HEK293 (cell line): ENCODE measurements around the gene EHMT1.

Experiments
- CTCF ChIA-PET: fragments of 350-600 bp; formaldehyde crosslinking; extraction: SDS; loops from one replicate; lab custom pipeline; 2021; ENCODE audit warnings: antibody characterized with exemption; lab: Yijun Ruan, JAX
- POLR2A ChIA-PET: fragments of 300-600 bp; formaldehyde crosslinking; extraction: SDS; loops from one replicate; lab custom pipeline; 2020; ENCODE audit warnings: antibody characterized with exemption, inconsistent platforms; lab: Yijun Ruan, JAX
- H3K27ac ChIP-seq: fragments of 200-500 bp; sonication (Bioruptor generic); 2 replicates; pipeline ENCODE4 v1.5.1; 2014; ENCODE audit warnings: low read depth, low read length, control low read depth, inconsistent platforms; ENCODE audit errors: extremely low read depth
- H3K36me3 ChIP-seq, 2 experiments: fragments of 200-500 bp in 1 of 2; sonication (Bioruptor generic) in 1 of 2; 1 replicate in 1 of 2; 2 replicates in 1 of 2; pipeline ENCODE4 v1.5.1; 2014 to 2017; ENCODE audit warnings: inconsistent platforms in 2 of 2, low read length in 2 of 2; ENCODE audit not compliant: control insufficient read depth in 2 of 2, insufficient read depth in 1 of 2
- H3K4me1 ChIP-seq: fragments of 200-500 bp; sonication (Bioruptor generic); 2 replicates; pipeline ENCODE4 v1.5.1; 2014; ENCODE audit warnings: mild to moderate bottlenecking, low read length, inconsistent platforms; ENCODE audit not compliant: control insufficient read depth, insufficient read depth
- H3K4me3 ChIP-seq: 2 replicates; pipeline ENCODE4 v1.5.1; 2011; ENCODE audit warnings: low read depth, mild to moderate bottlenecking, control low read depth, low read length, moderate library complexity
- H3K9me3 ChIP-seq: fragments of 200-500 bp; sonication (Bioruptor generic); 2 replicates; pipeline ENCODE4 v1.5.1; 2014; ENCODE audit warnings: low read depth, low read length, inconsistent platforms; ENCODE audit not compliant: control insufficient read depth, insufficient read depth
- CTCF ChIP-seq: fragments of 450-650 bp; formaldehyde crosslinking; IDR thresholded peaks from 2 replicates; pipeline ENCODE4 v1.5.1; 2016; ENCODE audit warnings: missing biosample characterization, missing genetic modification characterization
- HOXD13 ChIP-seq: sonication (generic); formaldehyde crosslinking; IDR thresholded peaks from 2 replicates; pipeline ENCODE4 v1.8.0; 2022; ENCODE audit warnings: missing genetic modification reagents, borderline replicate concordance
- SCRT1 ChIP-seq: fragments of 450-650 bp; formaldehyde crosslinking; IDR thresholded peaks from 2 replicates; pipeline ENCODE4 v1.5.1; 2016; ENCODE audit warnings: missing biosample characterization, missing genetic modification characterization, borderline replicate concordance
- SP3 ChIP-seq: fragments of 450-650 bp; formaldehyde crosslinking; IDR thresholded peaks from 2 replicates; pipeline ENCODE4 v1.5.1; 2016; ENCODE audit warnings: missing biosample characterization, missing genetic modification characterization
- TSHZ1 ChIP-seq: fragments of 450-650 bp; formaldehyde crosslinking; IDR thresholded peaks from 2 replicates; pipeline ENCODE4 v1.5.1; 2016; ENCODE audit warnings: missing biosample characterization, missing genetic modification characterization, borderline replicate concordance
- ZBTB8A ChIP-seq: fragments of 450-650 bp; formaldehyde crosslinking; IDR thresholded peaks from 2 replicates; pipeline ENCODE4 v1.5.1; 2016; ENCODE audit warnings: missing biosample characterization, missing genetic modification characterization
- ZNF146 ChIP-seq: fragments of 450-650 bp; formaldehyde crosslinking; IDR thresholded peaks from 2 replicates; pipeline ENCODE4 v1.5.1; 2016; ENCODE audit warnings: missing biosample characterization, missing genetic modification characterization
- ZNF184 ChIP-seq: fragments of 450-650 bp; IDR thresholded peaks from 2 replicates; pipeline ENCODE4 v1.5.1; 2018; ENCODE audit warnings: missing biosample characterization, mild to moderate bottlenecking, missing genetic modification characterization
- ZNF274 ChIP-seq, 2 experiments: fragments of 200-500 bp in 1 of 2; fragments of 450-650 bp in 1 of 2; sonication (Bioruptor generic) in 1 of 2; formaldehyde crosslinking in 1 of 2; IDR thresholded peaks; 2 replicates each; pipeline versions ENCODE4 v1.5.1 to v1.6.1; 2014 to 2016; ENCODE audit warnings: borderline replicate concordance in 1 of 2, inconsistent platforms in 1 of 2, low read length in 1 of 2, missing biosample characterization in 1 of 2, missing genetic modification characterization in 1 of 2
- ZNF341 ChIP-seq: fragments of 450-650 bp; formaldehyde crosslinking; IDR thresholded peaks from 2 replicates; pipeline ENCODE4; 2016; ENCODE audit warnings: low read depth, missing biosample characterization, missing genetic modification characterization
- ZNF398 ChIP-seq: fragments of 450-650 bp; formaldehyde crosslinking; IDR thresholded peaks from 2 replicates; pipeline ENCODE4 v1.5.1; 2017; ENCODE audit warnings: missing biosample characterization, missing genetic modification characterization
- ZNF423 ChIP-seq: fragments of 450-650 bp; formaldehyde crosslinking; IDR thresholded peaks from 2 replicates; pipeline ENCODE4 v1.5.1; 2016; ENCODE audit warnings: missing biosample characterization, missing genetic modification characterization
- ZNF548 ChIP-seq: fragments of 450-650 bp; formaldehyde crosslinking; IDR thresholded peaks from 2 replicates; pipeline ENCODE4 v1.5.1; 2016; ENCODE audit warnings: missing biosample characterization, missing genetic modification characterization
- ZNF664 ChIP-seq: fragments of 450-650 bp; formaldehyde crosslinking; IDR thresholded peaks from 2 replicates; pipeline ENCODE4 v1.5.1; 2016; ENCODE audit warnings: missing biosample characterization, missing genetic modification characterization
- ZNF701 ChIP-seq: fragments of 450-650 bp; formaldehyde crosslinking; IDR thresholded peaks from 2 replicates; pipeline ENCODE4 v1.5.1; 2016; ENCODE audit warnings: missing biosample characterization, missing genetic modification characterization
- ZNF747 ChIP-seq: fragments of 450-650 bp; formaldehyde crosslinking; IDR thresholded peaks from 2 replicates; pipeline ENCODE4 v1.5.1; 2016; ENCODE audit warnings: missing biosample characterization, missing genetic modification characterization
- ZNF791 ChIP-seq: fragments of 450-650 bp; formaldehyde crosslinking; IDR thresholded peaks from 2 replicates; pipeline ENCODE4 v1.5.1; 2016; ENCODE audit warnings: missing biosample characterization, missing genetic modification characterization

The EHMT1 gene

GRCh38 chr9:137647096-137647714 is 28.4 kb downstream of the EHMT1 start (continued):
- TF ChIP-seq ZBTB8A (tag by site-specific recombination) = no peak

- no peak overlapping the region for H3K4me3 ChIP-seq
- H3K9me3 ChIP-seq = no peaks in the 10 kb centered on the region
- peaks cover 9 to 11% of the 10 kb centered on the region in 2 experiments for H3K36me3 ChIP-seq
- CTCF ChIA-PET = interaction anchor here (0.6 to 1.5 kb wide), 2 partner anchors 24 to 468 kb away, joined by 3 to 4 read pairs; no protein-coding TSS in a partner anchor
- 0 out of 2 replicates have a peak, but pooled peaks cover 4% of the 10 kb centered on the region for H3K4me1 ChIP-seq
- POLR2A ChIA-PET = no interaction called here
- TF ChIP-seq SCRT1 (no peak), ZNF791 (tag by site-specific recombination) (no peak), ZNF747 (tag by site-specific recombination) (no peak), ZNF274 (IDR thresholded peaks at IDR 0.05; ENCODE audit: low read length) (no peak), ZNF274 (tag by site-specific recombination; IDR thresholded peaks at IDR 0.05; ENCODE audit: borderline replicate concordance) (no peak), HOXD13 (no peak), ZNF146 (no peak), ZNF423 (no peak), ZNF184 (tag by site-specific recombination) (no peak)
- TF ChIP-seq, all 188 proteins: peak for 0
- no peak overlapping the region for H3K27ac ChIP-seq
These were observed 29.6 kb downstream of the EHMT1 start for GRCh38 chr9:137648396-137648795.

- ChIA-PET CTCF (interaction anchor here (1.5 kb wide), 1 partner anchor 12 kb away, joined by 3 read pairs; no protein-coding TSS in a partner anchor), POLR2A (interaction anchor here (0.5 kb wide), 1 partner anchor 15 kb away, joined by 6 read pairs; no protein-coding TSS in a partner anchor)
- Histone ChIP-seq H3K27ac (no peak overlapping the region), H3K4me1 (0 out of 2 replicates have a peak, but pooled peaks cover 4% of the 10 kb centered on the region), H3K9me3 (no peaks in the 10 kb centered on the region), H3K36me3 (peaks cover 7 to 9% of the 10 kb centered on the region in 2 experiments), H3K4me3 (no peak overlapping the region)
- TF ChIP-seq ZNF398 (tag by site-specific recombination) = no peak
- no peak for TF ChIP-seq CTCF (tag by site-specific recombination)
- no peak for TF ChIP-seq ZNF701 (tag by site-specific recombination)
- no peak for TF ChIP-seq ZNF548
- no peak for TF ChIP-seq ZNF341 (tag by site-specific recombination)
- no peak for TF ChIP-seq SP3 (tag by site-specific recombination)
These were observed 30.7 kb downstream of the EHMT1 start for GRCh38 chr9:137649553-137649952.

- Histone ChIP-seq H3K4me1 (0 out of 2 replicates have a peak, but pooled peaks cover 3% of the 10 kb centered on the region), H3K27ac (no peak overlapping the region), H3K36me3 (peaks cover 9 to 10% of the 10 kb centered on the region in 2 experiments), H3K4me3 (no peak overlapping the region), H3K9me3 (no peaks in the 10 kb centered on the region)
- TF ChIP-seq ZNF664 (peak; percentile 74), TSHZ1 (tag by site-specific recombination) (no peak)
- ChIA-PET CTCF (interaction anchor here (1.5 kb wide), 1 partner anchor 12 kb away, joined by 3 read pairs; no protein-coding TSS in a partner anchor), POLR2A (interaction anchor here (0.5 kb wide), 1 partner anchor 16 kb away, joined by 6 read pairs; no protein-coding TSS in a partner anchor)
These were observed 31.5 kb downstream of the EHMT1 start for GRCh38 chr9:137650259-137650658.
